Activated T-helper 1 cell treated with Interleukin-2 at 50 U/mL for 16 hours (primary cell): ENCODE measurements around the gene ENO4.

Source experiments
- DNase-seq: peaks from one replicate; pipeline ENCODE4 v3.0.0-alpha.2; 2020; ENCODE audit warnings: low read depth

The ENO4 gene

DNA sequence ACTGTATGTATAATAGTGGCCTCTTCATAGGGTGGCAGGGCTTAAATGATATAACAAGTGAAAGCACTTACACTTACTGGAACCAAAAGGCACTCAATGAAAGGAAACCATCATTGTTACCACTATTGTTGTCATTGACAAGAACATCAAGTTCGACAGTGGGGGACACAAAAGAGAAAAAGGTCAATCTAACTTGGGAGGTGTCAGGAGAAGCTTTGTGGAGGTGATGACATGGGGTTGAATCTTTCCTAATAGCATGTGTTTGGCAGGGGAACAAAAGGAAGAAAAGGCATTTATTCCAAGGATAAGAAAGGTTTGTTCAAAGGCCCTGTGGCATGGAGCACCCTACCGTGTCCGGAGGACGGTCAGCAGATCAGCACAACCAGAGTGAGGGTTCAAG lies 18.2 kb upstream of the ENO4 start:
- DNase-seq = no peak

DNA sequence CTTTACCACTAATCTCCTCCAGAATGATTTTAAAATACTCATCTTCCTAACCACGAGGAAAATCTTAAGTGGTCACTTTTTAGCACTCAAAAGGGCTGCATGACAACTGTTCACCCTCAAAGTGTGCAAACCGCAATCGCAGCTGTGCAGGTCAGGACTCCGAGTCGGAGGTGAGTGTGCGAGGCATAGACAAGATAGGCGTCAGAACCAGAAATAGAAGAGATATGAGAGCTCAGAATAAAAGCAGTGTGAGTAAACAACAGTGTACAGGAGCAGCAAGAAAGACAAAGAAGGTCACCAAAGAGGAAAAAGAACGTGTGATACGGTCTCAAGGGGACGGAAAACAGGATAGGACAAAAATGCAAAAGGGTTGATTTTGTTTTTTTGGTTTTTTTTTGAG lies 17.5 kb upstream of the ENO4 start:
- DNase-seq = no peak

- no peak for DNase-seq
Measured at GRCh38 chr10:116833986-116834985, 15.0 kb upstream of the ENO4 start.

GRCh38 chr10:116835658-116836057 lies 13.6 kb upstream of the ENO4 start:
- DNase-seq = no peak

- no peak for DNase-seq
Measured at GRCh38 chr10:116836083-116836482, 13.2 kb upstream of the ENO4 start.

DNA sequence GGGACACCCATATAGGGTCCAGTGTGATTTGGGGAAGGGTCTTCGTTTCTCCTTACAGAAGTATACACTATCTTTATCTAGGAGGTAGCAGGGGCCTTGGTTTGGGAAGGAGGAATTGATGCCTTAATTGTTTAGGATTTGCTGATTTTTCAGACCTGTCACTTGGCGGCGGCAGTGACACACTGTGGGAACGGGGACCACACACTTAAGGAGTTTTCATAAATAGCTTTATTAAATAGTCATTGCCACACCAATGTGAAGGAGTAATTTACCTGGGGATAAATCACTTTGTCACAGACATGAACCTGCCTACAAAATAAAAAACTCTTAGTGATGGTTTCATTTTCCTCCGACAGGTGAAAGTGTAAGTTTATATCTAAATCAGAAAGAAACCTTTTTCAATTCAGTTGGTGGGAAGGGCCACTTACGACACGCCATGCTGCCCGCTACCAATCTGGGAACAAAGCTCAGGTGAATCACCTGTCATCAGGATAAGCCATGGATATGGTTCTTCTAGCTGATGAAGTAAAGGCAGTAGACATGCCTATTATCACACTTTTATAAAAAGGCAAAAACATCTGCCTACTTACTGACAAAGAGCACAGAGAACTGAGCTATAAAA lies 12.3 kb upstream of the ENO4 start:
- DNase-seq = no peak

GRCh38 chr10:116838143-116838725 lies 11.1 kb upstream of the ENO4 start:
- no peak for DNase-seq

GRCh38 chr10:116840389-116841075 lies 8.8 kb upstream of the ENO4 start:
- DNase-seq = no peak

DNA sequence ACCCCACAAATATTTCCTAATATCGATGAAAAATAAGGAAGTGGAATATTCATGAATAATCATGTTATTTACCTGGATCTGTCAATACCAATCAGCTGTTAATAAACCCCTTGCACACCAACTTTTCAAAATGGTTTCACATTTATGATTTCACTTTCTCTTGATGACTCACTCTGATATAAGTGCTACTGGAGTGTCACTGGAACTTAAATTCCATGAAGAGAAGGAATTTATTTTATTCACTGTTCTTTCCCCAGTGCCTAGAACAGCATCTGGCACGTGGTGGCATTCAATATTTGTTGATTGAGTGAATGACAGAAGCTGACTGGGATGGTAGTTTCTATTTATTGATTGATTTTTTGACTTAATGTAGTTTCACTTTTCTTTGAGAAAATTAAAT lies 3.5 kb upstream of the ENO4 start:
- no peak for DNase-seq

GRCh38 chr10:116848032-116848943 lies 1.0 kb upstream of the ENO4 start:
- DNase-seq = no peak

DNA sequence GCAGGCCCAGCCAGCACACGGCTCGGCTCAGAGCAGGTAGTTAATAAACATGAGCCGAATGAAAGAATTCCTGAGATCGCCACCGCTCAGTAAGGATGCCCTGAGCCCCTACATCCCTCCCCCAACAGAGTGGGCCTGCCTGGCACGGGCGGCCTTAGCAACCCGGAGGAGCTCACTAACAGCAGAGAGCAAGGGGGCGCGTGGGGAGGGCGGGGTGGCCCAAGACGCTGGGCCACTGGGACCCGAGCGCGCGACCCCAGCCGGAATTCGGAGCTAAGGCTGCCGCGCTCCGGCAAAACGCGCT lies 403 bp upstream of the ENO4 start:
- DNase-seq = no peak

DNA sequence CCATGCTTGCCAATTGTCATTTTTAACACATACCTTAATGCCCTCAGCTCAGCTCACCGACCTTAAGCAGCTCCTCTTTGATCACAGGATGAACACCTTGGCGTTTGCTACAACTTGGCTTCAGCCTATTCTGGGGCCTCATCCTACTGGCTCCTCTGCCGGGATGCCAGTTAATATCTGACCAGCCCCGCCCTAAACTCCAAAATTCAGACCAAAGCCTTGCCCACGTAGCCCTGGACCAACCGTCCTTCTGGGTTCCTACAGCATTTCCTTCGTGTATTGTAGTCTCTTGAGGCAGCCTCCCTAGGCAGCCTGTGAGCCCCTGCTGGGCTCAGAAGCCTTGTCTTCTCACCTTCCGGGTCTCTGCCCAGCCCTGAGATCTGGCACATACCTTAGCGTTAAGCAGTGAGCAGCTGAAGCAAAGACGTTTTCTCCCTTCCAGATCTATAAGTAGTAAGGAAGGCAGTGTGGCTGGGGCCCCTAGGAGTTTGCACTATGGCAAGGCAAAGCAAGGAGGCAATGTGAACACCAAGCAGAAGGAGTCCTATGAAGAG lies 836 bp downstream of the ENO4 start:
- DNase-seq = no peak

- DNase-seq = no peak
Measured at GRCh38 chr10:116852246-116852645, 2.9 kb downstream of the ENO4 start.

DNA sequence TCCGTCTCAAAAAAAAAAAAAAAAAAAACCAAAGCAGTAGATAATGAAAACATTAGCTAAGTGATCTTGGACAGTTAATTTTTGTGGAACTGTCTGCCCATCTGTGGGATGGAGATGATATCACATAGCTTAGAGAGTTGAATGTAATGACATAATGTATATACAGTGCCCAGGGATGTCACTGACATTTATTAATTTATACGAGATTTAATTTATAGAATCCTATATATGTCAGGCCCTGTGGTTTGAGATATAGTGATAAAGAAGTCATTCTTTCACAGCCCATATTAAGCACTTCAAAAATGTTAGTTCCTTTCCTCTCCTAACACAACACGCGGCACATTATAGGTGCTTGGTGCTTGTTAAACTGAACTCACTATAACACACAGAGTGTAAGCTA lies 4.0 kb downstream of the ENO4 start:
- no peak for DNase-seq

- no peak for DNase-seq
Measured at GRCh38 chr10:116853701-116854100, 4.4 kb downstream of the ENO4 start.

GRCh38 chr10:116857156-116857555 lies 7.9 kb downstream of the ENO4 start:
- DNase-seq = no peak

DNA sequence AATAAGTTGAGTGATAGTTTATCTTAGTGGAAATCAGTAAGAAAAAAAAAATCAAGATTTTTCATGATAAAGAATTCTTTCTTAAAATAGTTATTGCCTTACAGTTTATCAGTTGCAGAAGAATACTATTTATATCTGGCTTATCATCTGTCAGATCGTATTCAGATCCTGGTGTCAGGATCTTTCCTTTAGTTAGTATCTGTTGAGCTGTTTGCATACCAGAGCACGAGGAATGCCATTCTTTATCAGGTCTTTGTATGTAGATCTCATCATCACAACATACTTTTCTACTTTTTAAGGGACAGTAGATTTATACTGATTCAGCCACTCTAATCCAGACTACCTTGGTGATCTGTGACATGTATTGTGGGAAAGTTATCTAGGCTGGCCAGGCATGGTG lies 12.5 kb downstream of the ENO4 start:
- no peak for DNase-seq

DNA sequence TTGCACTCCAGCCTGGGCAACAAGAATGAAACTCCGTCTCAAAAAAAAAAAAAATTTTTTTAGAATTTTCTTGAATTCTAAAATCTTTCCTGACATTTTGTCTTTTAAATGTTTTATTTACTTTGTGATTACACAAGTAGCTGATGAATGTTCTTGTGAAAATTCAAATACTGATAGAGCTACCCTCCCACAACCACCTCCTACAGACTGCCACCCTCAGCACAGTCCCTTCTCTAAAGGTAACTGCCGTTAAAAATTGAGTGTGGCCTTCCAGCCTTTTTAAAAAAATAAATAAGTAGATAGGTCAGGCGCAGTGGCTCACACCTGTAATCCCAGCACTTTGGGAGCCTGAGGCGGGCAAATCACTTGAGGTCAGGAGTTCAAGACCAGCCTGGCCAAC lies 15.1 kb downstream of the ENO4 start:
- no peak for DNase-seq

DNA sequence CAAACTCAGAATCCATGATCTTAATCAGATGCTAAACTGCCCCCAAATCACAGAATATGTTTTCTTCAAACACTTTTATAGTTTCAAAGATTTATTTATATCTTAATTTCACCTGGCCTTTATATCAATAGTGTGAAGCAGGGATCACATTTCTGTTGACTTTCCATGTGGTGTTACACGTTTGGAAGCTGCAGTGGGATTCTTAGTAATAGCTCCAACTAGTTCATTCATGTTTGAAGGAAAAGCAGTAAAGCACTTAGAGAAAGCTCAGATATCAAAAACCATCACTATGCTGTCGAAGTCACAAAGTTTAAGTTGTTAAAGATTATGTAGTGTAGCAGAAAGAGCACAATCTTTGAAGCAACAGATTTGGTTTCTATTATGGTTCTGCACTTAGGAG lies 16.8 kb downstream of the ENO4 start:
- no peak for DNase-seq

DNA sequence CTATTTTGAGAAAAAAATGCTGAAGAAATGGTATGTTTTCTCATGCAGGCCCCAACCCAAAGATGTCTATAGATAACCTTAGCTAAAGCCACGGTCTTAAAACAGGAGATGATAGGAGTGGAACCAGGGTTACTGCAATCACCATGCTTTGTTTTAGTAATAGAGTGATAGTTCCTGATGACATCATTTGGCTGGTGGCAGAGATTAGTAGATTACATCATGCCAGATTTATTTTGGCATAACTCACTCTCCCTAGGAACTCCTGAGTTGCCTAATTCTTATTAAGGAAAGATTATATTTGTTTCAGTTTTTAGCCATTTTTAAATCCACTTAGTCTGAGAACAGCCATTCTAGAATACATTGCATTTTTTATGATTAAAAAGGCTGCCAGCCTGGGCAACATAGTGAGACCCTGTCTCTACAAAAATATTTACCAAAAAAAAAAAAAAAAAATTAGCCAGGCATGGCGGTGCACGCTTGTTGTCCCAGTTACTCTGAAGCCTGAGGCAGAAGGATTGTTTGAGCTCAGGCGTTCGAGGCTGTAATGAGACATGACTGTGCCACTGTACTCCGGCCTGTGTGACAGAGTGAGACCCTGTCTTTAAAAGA lies 17.8 kb downstream of the ENO4 start:
- no peak for DNase-seq

DNA sequence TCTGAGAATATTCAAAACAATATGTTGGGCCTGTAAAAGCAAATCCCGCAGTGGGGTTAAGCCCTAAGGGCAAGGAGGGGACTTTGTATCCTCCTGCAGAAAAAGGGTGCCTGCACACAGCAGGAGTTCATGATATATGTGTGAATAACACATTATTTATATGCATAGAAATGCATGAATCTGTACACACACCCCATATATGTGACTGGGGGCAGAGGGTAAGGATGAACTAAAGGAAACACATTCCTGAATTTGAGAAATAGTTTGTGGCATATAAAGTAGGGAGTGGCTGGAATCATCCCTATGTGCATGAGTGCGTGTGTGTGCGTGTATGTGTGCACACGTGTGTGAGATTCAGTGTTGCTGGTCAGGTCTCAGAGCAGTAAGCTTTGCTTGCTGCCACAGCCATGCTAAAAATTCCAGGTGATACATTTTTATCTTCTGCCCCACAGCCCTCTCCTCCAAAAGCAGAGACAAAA lies 18.9 kb downstream of the ENO4 start:
- no peak for DNase-seq
